ENCODE data around the gene LRRC3C.
"Not testable (repeated sequence)": the region's sequence is repeated elsewhere in the genome, so short reads cannot be mapped to it uniquely, and the experiment has no call there.

Gene LRRC3C

GRCh38 chr17:39946551-39947330 is 19.2 kb downstream of the LRRC3C start:
- no peak for DNase-seq (ENCODE audit: extremely low read depth, insufficient read length)
- TF ChIP-seq CTCF (IDR thresholded peaks at IDR 0.05; ENCODE audit: insufficient read depth, low read length, poor library complexity, severe bottlenecking) = no peak
- H3K27me3 ChIP-seq (replicated peaks; ENCODE audit: control insufficient read depth, insufficient read depth, low read length) = no peaks in the 10 kb centered on the region
- H3K4me3 ChIP-seq (replicated peaks; ENCODE audit: low read depth, low read length) = no peak overlapping the region
- no peaks in the 10 kb centered on the region for H3K36me3 ChIP-seq (ENCODE audit: control insufficient read depth, insufficient read depth, low read length)

GRCh38 chr17:39948489-39948828 is 20.9 kb downstream of the LRRC3C start:
- DNase-seq (ENCODE audit: extremely low read depth, insufficient read length); H3K36me3 ChIP-seq (ENCODE audit: control insufficient read depth, insufficient read depth, low read length); H3K27me3 ChIP-seq (replicated peaks; ENCODE audit: control insufficient read depth, insufficient read depth, low read length); H3K4me3 ChIP-seq (replicated peaks; ENCODE audit: low read depth, low read length): not testable (repeated sequence)

- no peak for TF ChIP-seq CTCF (IDR thresholded peaks at IDR 0.05; ENCODE audit: insufficient read depth, low read length, poor library complexity, severe bottlenecking)
- no peaks in the 10 kb centered on the region for H3K27me3 ChIP-seq (replicated peaks; ENCODE audit: control insufficient read depth, insufficient read depth, low read length)
- no peaks in the 10 kb centered on the region for H3K36me3 ChIP-seq (ENCODE audit: control insufficient read depth, insufficient read depth, low read length)
- no peak for DNase-seq (ENCODE audit: extremely low read depth, insufficient read length)
- no peak overlapping the region for H3K4me3 ChIP-seq (replicated peaks; ENCODE audit: low read depth, low read length)
Measured at GRCh38 chr17:39949028-39949427, 21.5 kb downstream of the LRRC3C start.

GRCh38 chr17:39950871-39951348 is 23.4 kb downstream of the LRRC3C start:
- H3K36me3 ChIP-seq (ENCODE audit: control insufficient read depth, insufficient read depth, low read length) = no peaks in the 10 kb centered on the region
- no peaks in the 10 kb centered on the region for H3K27me3 ChIP-seq (replicated peaks; ENCODE audit: control insufficient read depth, insufficient read depth, low read length)
- no peak overlapping the region for H3K4me3 ChIP-seq (replicated peaks; ENCODE audit: low read depth, low read length)
- DNase-seq (ENCODE audit: extremely low read depth, insufficient read length) = no peak
- no peak for TF ChIP-seq CTCF (IDR thresholded peaks at IDR 0.05; ENCODE audit: insufficient read depth, low read length, poor library complexity, severe bottlenecking)

GRCh38 chr17:39951924-39952679 is 24.6 kb downstream of the LRRC3C start:
- no peaks in the 10 kb centered on the region for H3K27me3 ChIP-seq (replicated peaks; ENCODE audit: control insufficient read depth, insufficient read depth, low read length)
- no peak for DNase-seq (ENCODE audit: extremely low read depth, insufficient read length)
- TF ChIP-seq CTCF (IDR thresholded peaks at IDR 0.05; ENCODE audit: insufficient read depth, low read length, poor library complexity, severe bottlenecking) = no peak
- peak overlapping the region; percentile 54 for H3K4me3 ChIP-seq (replicated peaks; ENCODE audit: low read depth, low read length)
- H3K36me3 ChIP-seq (ENCODE audit: control insufficient read depth, insufficient read depth, low read length) = no peaks in the 10 kb centered on the region

Data from GM06990 (cell line).